Left renal pelvis (tissue), 4 donors: ENCODE measurements around the gene KSR2. TPM values are rescaled to one million over a fixed set of nuclear protein-coding genes. Genes with fewer than 3 reads are reported as not detected.

Experiments used
- DNase-seq, 4 donors: peaks; one replicate each; pipeline ENCODE4 v3.0.0-alpha.2; 2013; ENCODE audit warnings: low read depth in 4 of 4, low spot score in 3 of 4
- polyA plus RNA-seq, 4 donors: library from polyadenylated mRNA; unstranded; fragments of 120-200 nt; gene quantifications; one replicate each; pipeline ENCODE4 v1.2.1, GENCODE V29; 2013; ENCODE audit not compliant: insufficient read length in 4 of 4

Gene KSR2
- polyA plus RNA-seq, 4 donors: 0.04 to 1.0 (median 0.66) TPM

- DNase-seq: no peak
Observed at GRCh38 chr12:117968151-117968789, 520 bp downstream of the KSR2 start.

DNA sequence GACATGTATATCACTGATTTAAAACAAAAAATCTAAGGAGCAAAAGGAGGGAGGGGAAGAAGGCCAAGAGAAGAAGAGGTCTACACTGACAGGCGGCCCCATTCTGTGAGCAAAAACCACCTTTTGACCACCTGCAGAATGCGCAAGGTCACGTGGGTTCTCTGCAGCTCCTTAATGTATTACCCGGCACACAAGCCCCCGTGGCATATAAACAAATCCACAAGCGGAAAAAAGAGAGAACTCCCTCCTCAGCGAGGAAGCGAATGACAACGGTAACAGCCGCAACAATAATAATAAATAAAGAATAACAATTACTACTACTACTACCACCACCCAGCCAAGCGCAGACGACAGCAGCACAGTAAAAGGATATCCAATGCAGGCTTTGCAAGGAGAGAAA is 1.3 kb downstream of the KSR2 start:
- DNase-seq: no peak

DNA sequence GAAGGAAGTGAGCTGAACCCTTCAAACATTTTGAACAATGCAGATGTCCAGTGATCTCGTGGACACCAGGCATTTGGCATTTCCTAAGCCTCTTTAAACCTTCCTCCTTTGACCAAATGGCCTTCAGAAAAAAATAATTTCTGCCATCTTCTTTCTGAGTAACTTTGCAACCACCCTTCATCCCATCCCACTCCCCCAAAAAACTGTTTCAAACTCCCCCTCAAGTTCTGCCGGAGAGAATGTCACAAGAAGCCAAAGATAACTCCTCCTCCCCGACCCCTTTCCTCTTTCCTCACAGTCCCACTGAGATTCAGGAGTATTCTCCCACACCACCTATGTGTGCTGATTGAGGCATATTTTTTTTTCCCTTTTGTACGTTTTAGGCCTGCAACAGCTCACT is 1.7 kb downstream of the KSR2 start:
- DNase-seq: no peak

DNA sequence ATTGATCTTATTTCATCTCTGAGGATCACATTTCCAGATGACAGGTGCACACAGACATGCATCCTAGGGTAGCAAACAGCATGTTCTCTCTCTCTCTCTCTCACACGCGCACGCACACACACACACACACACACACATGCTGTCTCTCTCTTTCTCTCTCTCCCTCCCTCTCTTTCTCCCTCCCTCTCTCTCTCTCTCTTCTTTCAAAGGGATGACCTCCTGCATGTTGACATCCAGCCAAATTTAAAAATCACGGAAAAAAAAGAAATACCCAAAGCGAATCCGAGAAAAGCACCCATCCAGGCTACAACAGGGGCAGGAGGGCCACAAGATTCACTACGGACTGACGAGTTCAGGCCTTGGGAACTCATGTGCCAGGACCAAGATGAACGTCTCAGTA is 2.3 kb downstream of the KSR2 start:
- no peak for DNase-seq

- no peak for DNase-seq
Observed at GRCh38 chr12:117963836-117964235, 5.0 kb downstream of the KSR2 start.

DNA sequence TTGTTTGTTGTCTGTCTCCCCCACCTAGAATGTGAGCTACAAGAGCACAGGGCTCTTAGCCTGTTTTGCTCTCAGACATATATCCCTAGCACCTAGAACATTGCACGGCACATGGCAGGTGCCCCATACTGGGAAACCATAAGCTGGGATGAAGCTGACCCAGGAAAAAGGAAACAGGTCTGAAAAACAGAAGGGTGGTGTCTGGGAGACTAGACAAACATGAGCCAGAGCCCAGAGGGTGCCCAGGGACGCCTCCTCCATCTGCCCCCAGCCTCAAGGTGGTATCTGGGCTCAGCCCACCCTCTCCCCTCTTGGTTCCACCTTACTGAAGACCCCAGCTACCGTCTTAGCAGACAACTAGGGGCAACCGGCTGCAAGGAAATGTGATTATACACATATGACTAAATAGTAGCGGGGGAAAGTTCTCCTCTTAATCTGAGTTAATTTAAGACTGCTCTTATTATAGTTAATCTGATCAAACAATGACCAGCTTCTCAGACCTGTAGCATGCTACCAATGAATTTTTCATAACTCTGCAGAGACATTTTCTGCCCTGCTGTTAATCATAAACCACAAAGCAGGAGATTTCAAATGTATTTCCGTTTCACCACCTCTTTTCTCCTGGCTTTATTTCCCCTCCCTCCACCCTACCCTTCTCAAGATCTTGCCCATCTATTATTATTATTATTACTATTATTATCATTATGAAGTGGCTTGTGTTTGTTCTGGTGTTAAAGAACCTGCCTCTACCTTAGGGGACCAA is 31.9 kb downstream of the KSR2 start:
- DNase-seq: no peak

- DNase-seq: no peak
Observed at GRCh38 chr12:117933545-117933944, 35.2 kb downstream of the KSR2 start.

- DNase-seq: no peak
Observed at GRCh38 chr12:117926391-117926899, 42.3 kb downstream of the KSR2 start.

DNA sequence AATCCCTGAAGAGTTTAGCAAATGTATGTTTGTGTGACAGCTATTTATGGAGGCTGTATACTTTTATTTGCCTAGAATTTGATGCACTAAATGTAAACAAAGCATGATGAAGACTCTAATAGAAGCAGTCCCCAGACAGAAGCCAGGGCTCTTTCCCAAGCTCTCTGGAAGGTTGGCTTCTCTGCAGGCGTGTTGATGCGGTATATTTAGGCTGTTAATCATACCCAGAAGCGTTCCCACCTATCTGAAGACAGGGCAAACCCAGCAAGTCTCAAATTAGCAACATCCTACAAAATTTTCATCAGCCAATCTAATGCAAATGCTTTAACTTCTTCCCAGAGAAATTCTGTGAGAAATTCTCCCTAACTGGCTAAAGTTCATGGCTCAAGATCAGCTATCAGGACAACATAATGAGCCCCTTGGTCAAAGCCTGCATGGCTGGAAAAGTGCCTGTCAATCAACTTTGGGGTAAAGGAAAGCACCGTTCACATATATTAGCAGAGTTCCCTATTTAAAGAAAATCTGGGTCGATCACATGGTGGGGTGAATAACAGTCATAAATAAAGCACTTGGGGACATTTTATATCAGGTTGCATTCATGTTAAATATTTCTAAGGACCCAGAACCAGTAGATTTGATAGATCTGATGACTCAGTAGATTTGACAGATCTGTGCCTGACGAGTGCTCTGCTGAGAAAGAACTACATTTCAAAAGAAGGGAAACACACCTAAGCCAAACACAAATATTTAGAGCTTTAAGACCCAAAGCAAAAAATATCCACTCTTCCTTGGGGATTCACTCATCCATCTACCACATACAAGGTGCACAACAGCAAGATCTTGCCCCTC is 46.6 kb downstream of the KSR2 start:
- DNase-seq: no peak

GRCh38 chr12:117919479-117919878 is 49.3 kb downstream of the KSR2 start:
- DNase-seq: no peak

DNA sequence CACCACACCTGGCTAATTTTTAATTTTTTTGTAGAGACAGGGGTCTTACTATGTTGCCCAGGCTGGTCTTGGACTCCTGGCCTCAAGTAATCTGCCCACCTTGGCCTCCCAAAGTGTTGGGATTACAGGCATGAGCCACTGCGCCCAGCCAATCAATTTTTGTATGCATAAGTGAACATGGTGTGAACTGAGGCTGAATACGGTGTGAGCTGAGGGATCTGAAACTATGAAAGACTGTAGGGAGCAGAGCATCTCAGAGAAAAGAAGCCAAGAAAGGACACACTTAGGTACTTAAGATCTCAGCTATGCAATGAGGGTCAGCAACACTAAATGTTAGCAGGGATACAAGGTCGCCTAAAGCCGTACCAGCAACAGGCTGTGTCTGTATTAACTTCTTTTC is 54.1 kb downstream of the KSR2 start:
- DNase-seq: no peak

GRCh38 chr12:117912756-117913155 is 56.0 kb downstream of the KSR2 start:
- DNase-seq: no peak

- no peak for DNase-seq
Observed at GRCh38 chr12:117908411-117908810, 60.4 kb downstream of the KSR2 start.

GRCh38 chr12:117907108-117907689 is 61.6 kb downstream of the KSR2 start:
- DNase-seq: no peak

GRCh38 chr12:117904051-117904450 is 64.7 kb downstream of the KSR2 start:
- DNase-seq: no peak

GRCh38 chr12:117903110-117903840 is 65.5 kb downstream of the KSR2 start:
- DNase-seq: no peak

- no peak for DNase-seq
Observed at GRCh38 chr12:117901631-117902030, 67.2 kb downstream of the KSR2 start.

DNA sequence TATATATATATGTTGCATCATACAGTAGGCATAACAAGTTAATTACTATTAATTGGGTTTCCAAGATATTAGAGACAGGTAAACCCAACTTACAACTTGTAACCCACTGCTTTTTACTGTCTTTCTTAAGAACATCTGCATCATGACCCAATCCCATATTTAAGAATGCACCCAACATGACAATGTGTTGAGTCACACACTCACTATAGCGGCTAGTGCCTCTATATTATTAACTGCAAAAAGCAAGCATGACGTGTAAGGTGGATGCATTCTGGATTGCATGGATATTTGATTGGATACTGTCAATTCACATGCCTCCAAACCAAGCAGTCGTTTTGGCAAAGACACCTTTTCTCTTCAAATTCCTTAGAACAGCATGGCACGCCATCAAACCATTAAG is 68.2 kb downstream of the KSR2 start:
- no peak for DNase-seq

- DNase-seq: no peak
Observed at GRCh38 chr12:117897372-117898161, 71.2 kb downstream of the KSR2 start.
